HL-60 (cell line): ENCODE measurements around the gene EPB41.

Experiments
- CTCF ChIP-seq: IDR thresholded peaks from one replicate; pipeline ENCODE4 v1.5.1; 2011; ENCODE audit warnings: low read length, control low read depth, inconsistent platforms; ENCODE audit not compliant: insufficient read depth
- TF ChIP-seq, protein P1 (sequence below): IDR thresholded peaks from 2 replicates; pipeline ENCODE4 v1.6.1; 2012; ENCODE audit warnings: low read depth; ENCODE audit not compliant: insufficient replicate concordance

DNA sequence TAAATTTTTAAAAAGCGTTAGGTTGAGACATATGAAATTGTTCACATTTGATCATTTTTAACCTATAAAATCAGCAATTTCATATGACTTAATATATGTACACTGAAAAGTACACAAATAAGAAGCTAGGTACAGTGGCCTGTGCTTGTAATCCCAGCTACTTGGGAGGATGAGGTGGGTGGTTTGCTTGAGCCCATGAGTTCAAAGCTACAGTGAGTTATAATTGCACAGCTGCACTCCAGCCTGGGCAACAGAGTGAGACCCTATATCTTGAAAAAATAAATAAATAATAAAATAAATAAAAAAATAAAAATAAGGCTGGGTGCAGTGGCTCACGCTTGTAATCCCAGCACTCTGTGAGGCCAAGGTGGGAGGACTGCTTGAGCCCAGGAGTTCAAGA lies 5.2 kb upstream of the EPB41 start:
- no peak for TF ChIP-seq CTCF
- TF ChIP-seq, protein P1, sequence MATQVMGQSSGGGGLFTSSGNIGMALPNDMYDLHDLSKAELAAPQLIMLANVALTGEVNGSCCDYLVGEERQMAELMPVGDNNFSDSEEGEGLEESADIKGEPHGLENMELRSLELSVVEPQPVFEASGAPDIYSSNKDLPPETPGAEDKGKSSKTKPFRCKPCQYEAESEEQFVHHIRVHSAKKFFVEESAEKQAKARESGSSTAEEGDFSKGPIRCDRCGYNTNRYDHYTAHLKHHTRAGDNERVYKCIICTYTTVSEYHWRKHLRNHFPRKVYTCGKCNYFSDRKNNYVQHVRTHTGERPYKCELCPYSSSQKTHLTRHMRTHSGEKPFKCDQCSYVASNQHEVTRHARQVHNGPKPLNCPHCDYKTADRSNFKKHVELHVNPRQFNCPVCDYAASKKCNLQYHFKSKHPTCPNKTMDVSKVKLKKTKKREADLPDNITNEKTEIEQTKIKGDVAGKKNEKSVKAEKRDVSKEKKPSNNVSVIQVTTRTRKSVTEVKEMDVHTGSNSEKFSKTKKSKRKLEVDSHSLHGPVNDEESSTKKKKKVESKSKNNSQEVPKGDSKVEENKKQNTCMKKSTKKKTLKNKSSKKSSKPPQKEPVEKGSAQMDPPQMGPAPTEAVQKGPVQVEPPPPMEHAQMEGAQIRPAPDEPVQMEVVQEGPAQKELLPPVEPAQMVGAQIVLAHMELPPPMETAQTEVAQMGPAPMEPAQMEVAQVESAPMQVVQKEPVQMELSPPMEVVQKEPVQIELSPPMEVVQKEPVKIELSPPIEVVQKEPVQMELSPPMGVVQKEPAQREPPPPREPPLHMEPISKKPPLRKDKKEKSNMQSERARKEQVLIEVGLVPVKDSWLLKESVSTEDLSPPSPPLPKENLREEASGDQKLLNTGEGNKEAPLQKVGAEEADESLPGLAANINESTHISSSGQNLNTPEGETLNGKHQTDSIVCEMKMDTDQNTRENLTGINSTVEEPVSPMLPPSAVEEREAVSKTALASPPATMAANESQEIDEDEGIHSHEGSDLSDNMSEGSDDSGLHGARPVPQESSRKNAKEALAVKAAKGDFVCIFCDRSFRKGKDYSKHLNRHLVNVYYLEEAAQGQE: no peak
